Measurements from ENCODE around the gene TMEM164.
"Not testable (repeated sequence)": the region's sequence is repeated elsewhere in the genome, so short reads cannot be mapped to it uniquely, and the experiment has no call there.

TMEM164 gene

DNA sequence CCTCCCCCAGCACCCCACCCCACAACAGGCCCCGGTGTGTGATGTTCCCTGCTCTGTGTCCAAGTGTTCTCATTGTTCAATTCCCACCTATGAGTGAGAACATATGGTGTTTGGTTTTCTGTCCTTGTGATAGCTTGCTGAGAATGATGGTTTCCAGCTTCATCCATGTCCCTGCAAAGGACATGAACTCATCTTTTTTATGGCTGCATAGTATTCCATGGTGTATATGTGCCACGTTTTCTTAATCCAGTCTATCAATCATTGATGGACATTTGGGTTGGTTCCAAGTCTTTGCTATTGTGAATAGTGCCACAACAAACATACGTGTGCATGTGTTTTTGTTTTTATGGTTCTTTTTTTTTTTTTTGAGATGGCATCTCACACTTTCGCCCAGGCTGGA is 17.7 kb upstream of the TMEM164 start:
- not testable (repeated sequence) for H3K9me3 ChIP-seq (ENCODE audit: control insufficient read depth in 2 of 2, low read length in 2 of 2); H3K4me1 ChIP-seq (ENCODE audit: control insufficient read depth in 2 of 2, insufficient read depth in 2 of 2, low read length in 2 of 2); H3K9ac ChIP-seq (ENCODE audit: low read depth in 1 of 2, low read length in 2 of 2); H3K4me3 ChIP-seq (ENCODE audit: low read length in 2 of 2); H3K27ac ChIP-seq (ENCODE audit: low read depth in 2 of 2, low read length in 2 of 2); H3K27me3 ChIP-seq (ENCODE audit: control insufficient read depth in 2 of 2, insufficient read depth in 2 of 2, low read length in 2 of 2); H3K36me3 ChIP-seq (ENCODE audit: control insufficient read depth in 2 of 2, insufficient read depth in 2 of 2, low read length in 2 of 2)

DNA sequence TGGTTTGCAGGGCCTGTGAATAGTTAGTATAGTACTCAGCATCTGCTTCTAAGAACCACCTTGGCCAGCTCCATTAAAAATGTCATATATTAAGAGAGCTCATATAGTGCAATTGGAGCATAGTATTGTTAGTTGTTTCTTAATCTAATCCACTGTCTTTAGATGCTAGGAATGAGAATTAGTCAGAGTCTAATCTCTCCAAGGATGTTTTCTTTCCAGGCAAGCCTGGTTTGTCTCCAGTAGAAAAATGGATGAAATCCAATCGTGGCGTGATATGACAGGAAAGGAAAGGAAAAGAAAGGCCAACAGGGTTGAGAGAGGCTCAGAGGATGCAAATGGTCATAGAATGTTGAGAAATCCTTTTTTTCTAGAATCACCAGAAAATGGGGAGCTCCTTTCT is 15.0 kb upstream of the TMEM164 start:
- no peak overlapping the region for H3K4me3 ChIP-seq (ENCODE audit: low read length in 2 of 2)
- H3K27me3 ChIP-seq (ENCODE audit: control insufficient read depth in 2 of 2, insufficient read depth in 2 of 2, low read length in 2 of 2), result no peaks in the 10 kb centered on the region
- no peak overlapping the region for H3K27ac ChIP-seq (ENCODE audit: low read depth in 2 of 2, low read length in 2 of 2)
- no peaks in the 10 kb centered on the region for H3K4me1 ChIP-seq (ENCODE audit: control insufficient read depth in 2 of 2, insufficient read depth in 2 of 2, low read length in 2 of 2)
- H3K36me3 ChIP-seq (ENCODE audit: control insufficient read depth in 2 of 2, insufficient read depth in 2 of 2, low read length in 2 of 2), result no peaks in the 10 kb centered on the region
- no peaks in the 10 kb centered on the region for H3K9me3 ChIP-seq (ENCODE audit: control insufficient read depth in 2 of 2, low read length in 2 of 2)
- no peak overlapping the region for H3K9ac ChIP-seq (ENCODE audit: low read depth in 1 of 2, low read length in 2 of 2)

DNA sequence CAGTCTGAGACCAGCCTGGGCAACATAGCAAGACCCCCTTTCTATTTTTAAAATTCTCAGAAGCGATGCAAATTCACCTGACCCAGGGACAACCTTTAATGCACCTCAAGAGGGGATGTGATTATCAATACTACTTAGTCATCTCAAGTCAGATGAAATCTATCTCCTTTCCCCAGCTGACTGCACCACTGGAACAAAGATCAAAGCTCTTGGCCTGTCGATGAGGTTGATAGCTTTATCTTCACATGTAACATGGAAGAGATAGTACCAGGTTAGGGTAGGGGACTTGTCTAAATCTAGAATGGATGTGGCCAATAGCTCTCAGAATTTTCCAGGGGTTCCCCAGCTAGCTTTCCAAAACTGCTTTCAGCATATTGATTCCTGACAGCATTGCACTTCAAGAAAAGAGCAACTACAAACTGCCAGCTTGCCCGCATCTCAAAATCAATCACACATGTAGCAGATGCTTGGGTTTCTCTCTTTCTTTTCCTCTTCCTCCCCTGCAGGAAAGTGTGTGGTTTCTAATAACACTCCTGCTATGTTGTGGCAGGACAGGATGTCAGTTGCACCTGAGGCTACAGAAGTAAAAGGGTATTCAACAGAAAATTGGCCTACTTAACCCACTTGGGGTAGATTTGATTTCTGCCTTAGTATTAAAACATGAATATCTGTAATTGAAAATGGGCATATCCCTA is 12.2 kb upstream of the TMEM164 start:
- no peak overlapping the region for H3K27ac ChIP-seq (ENCODE audit: low read depth in 2 of 2, low read length in 2 of 2)

DNA sequence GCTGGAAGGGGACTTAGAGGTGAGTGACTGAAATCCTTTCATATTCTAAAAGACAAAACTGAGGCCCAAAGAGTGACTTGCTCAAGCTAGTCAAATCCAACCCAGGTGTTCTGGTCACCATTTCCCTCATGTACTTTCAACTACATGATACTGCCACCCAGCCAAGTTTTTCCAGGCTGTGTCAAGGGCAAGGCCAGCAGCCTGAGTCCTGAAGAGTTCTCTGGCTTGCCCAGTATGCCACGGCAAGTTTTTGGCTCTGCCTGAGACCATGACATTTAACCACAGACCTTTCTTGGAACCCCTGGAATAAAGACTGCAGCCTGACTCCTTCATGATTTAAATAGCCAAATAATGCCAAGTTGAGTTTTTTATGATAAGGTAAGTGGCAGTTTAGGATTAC is 10.7 kb upstream of the TMEM164 start:
- Histone ChIP-seq H3K36me3 (ENCODE audit: control insufficient read depth in 2 of 2, insufficient read depth in 2 of 2, low read length in 2 of 2) (no peaks in the 10 kb centered on the region), H3K4me3 (ENCODE audit: low read length in 2 of 2) (no peak overlapping the region), H3K9ac (ENCODE audit: low read depth in 1 of 2, low read length in 2 of 2) (no peak overlapping the region), H3K4me1 (ENCODE audit: control insufficient read depth in 2 of 2, insufficient read depth in 2 of 2, low read length in 2 of 2) (no peaks in the 10 kb centered on the region), H3K9me3 (ENCODE audit: control insufficient read depth in 2 of 2, low read length in 2 of 2) (no peaks in the 10 kb centered on the region), H3K27ac (ENCODE audit: low read depth in 2 of 2, low read length in 2 of 2) (no peak overlapping the region), H3K27me3 (ENCODE audit: control insufficient read depth in 2 of 2, insufficient read depth in 2 of 2, low read length in 2 of 2) (no peaks in the 10 kb centered on the region)

More for the DNA sequence above, 12.2 kb upstream of the TMEM164 start:
- no peaks in the 10 kb centered on the region for H3K36me3 ChIP-seq (ENCODE audit: control insufficient read depth in 2 of 2, insufficient read depth in 2 of 2, low read length in 2 of 2)
- H3K9me3 ChIP-seq (ENCODE audit: control insufficient read depth in 2 of 2, low read length in 2 of 2), result no peaks in the 10 kb centered on the region
- H3K4me1 ChIP-seq (ENCODE audit: control insufficient read depth in 2 of 2, insufficient read depth in 2 of 2, low read length in 2 of 2), result no peaks in the 10 kb centered on the region
- H3K4me3 ChIP-seq (ENCODE audit: low read length in 2 of 2), result no peak overlapping the region
- no peak overlapping the region for H3K9ac ChIP-seq (ENCODE audit: low read depth in 1 of 2, low read length in 2 of 2)
- H3K27me3 ChIP-seq (ENCODE audit: control insufficient read depth in 2 of 2, insufficient read depth in 2 of 2, low read length in 2 of 2), result no peaks in the 10 kb centered on the region

DNA sequence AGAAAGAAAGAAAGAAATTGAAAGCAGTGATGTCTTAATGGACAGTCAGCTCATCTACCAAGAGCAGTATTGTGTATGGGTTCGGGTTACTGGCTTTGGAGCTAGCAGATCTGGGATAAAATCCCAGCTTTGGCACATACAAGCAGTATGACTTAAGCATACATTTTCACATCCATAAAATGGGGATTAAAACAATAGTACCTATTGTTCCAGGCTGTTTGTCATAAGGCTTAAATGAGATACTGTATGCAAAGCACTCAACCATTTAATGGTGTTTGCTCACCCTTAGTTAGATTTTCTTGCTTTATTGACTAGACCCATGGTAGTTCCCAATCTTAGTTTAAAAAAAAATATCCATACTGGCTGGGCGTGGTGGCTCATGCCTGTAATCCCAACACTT is 7.8 kb upstream of the TMEM164 start:
- no peak overlapping the region for H3K4me3 ChIP-seq (ENCODE audit: low read length in 2 of 2)
- H3K36me3 ChIP-seq (ENCODE audit: control insufficient read depth in 2 of 2, insufficient read depth in 2 of 2, low read length in 2 of 2), result no peaks in the 10 kb centered on the region
- no peaks in the 10 kb centered on the region for H3K9me3 ChIP-seq (ENCODE audit: control insufficient read depth in 2 of 2, low read length in 2 of 2)
- no peak overlapping the region for H3K27ac ChIP-seq (ENCODE audit: low read depth in 2 of 2, low read length in 2 of 2)
- no peaks in the 10 kb centered on the region for H3K27me3 ChIP-seq (ENCODE audit: control insufficient read depth in 2 of 2, insufficient read depth in 2 of 2, low read length in 2 of 2)
- no peaks in the 10 kb centered on the region for H3K4me1 ChIP-seq (ENCODE audit: control insufficient read depth in 2 of 2, insufficient read depth in 2 of 2, low read length in 2 of 2)
- H3K9ac ChIP-seq (ENCODE audit: low read depth in 1 of 2, low read length in 2 of 2), result no peak overlapping the region

DNA sequence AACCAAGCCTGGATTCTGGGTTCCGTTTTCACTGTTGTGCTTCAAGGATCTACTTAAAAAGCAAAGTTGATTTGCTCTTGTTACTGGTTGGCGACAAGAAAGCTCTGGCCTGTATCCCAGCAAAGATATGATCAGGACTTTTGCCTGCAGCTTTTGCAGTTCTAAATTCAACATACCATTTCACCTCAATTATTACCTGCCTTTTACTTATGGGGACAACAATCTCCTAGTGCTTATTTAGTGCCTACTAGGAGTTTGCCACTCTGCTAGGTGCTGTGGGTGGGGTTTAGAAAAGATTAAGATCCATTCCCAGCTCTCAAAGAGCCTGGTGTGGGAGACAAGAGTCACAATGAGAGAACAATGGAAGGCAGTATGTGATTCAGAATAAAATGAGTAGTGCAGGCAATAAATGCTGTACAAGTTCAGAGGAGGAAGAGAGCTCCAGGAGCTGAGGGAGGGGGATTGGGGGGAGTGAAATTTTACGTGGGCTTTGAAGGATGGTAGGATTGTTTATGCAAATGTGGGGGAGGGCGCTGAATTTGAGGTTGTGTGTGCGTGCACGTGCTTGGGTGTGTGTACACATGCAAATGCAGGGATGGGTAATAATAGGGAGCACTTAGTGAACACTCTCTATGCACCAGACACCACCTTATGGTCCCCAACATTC is 5.0 kb upstream of the TMEM164 start:
- Histone ChIP-seq H3K9me3 (ENCODE audit: control insufficient read depth in 2 of 2, low read length in 2 of 2) (no peaks in the 10 kb centered on the region), H3K4me3 (ENCODE audit: low read length in 2 of 2) (no peak overlapping the region), H3K27ac (ENCODE audit: low read depth in 2 of 2, low read length in 2 of 2) (no peak overlapping the region), H3K4me1 (ENCODE audit: control insufficient read depth in 2 of 2, insufficient read depth in 2 of 2, low read length in 2 of 2) (peaks cover 2 to 3% of the 10 kb centered on the region in 2 donors), H3K9ac (ENCODE audit: low read depth in 1 of 2, low read length in 2 of 2) (no peak overlapping the region), H3K27me3 (ENCODE audit: control insufficient read depth in 2 of 2, insufficient read depth in 2 of 2, low read length in 2 of 2) (no peaks in the 10 kb centered on the region), H3K36me3 (ENCODE audit: control insufficient read depth in 2 of 2, insufficient read depth in 2 of 2, low read length in 2 of 2) (no peaks in the 10 kb centered on the region)

DNA sequence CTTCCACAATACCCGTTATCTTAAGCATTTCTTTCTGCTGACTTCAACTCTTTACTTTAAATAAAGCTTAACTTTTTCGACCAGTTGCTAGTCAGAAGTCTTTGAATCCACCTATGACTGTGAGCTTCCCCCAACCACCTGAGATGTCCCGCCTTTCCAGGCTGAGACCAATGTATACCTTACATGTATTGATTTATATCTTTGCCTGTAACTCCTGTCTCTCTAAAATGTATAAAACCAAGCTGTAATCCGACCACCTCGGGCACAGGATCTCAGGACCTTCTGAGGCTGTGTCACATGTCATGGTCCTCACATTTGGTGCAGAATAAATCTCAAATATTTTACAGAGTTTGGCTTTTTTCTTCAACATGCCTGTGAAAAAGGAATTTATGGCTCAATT is 2.9 kb upstream of the TMEM164 start:
- no peak overlapping the region for H3K4me3 ChIP-seq (ENCODE audit: low read length in 2 of 2)
- no peaks in the 10 kb centered on the region for H3K27me3 ChIP-seq (ENCODE audit: control insufficient read depth in 2 of 2, insufficient read depth in 2 of 2, low read length in 2 of 2)
- no peaks in the 10 kb centered on the region for H3K9me3 ChIP-seq (ENCODE audit: control insufficient read depth in 2 of 2, low read length in 2 of 2)
- H3K4me1 ChIP-seq (ENCODE audit: control insufficient read depth in 2 of 2, insufficient read depth in 2 of 2, low read length in 2 of 2), result peaks cover 9 to 18% of the 10 kb centered on the region in 2 donors
- H3K36me3 ChIP-seq (ENCODE audit: control insufficient read depth in 2 of 2, insufficient read depth in 2 of 2, low read length in 2 of 2), result no peaks in the 10 kb centered on the region
- H3K9ac ChIP-seq (ENCODE audit: low read depth in 1 of 2, low read length in 2 of 2), result no peak overlapping the region
- H3K27ac ChIP-seq (ENCODE audit: low read depth in 2 of 2, low read length in 2 of 2), result no peak overlapping the region

DNA sequence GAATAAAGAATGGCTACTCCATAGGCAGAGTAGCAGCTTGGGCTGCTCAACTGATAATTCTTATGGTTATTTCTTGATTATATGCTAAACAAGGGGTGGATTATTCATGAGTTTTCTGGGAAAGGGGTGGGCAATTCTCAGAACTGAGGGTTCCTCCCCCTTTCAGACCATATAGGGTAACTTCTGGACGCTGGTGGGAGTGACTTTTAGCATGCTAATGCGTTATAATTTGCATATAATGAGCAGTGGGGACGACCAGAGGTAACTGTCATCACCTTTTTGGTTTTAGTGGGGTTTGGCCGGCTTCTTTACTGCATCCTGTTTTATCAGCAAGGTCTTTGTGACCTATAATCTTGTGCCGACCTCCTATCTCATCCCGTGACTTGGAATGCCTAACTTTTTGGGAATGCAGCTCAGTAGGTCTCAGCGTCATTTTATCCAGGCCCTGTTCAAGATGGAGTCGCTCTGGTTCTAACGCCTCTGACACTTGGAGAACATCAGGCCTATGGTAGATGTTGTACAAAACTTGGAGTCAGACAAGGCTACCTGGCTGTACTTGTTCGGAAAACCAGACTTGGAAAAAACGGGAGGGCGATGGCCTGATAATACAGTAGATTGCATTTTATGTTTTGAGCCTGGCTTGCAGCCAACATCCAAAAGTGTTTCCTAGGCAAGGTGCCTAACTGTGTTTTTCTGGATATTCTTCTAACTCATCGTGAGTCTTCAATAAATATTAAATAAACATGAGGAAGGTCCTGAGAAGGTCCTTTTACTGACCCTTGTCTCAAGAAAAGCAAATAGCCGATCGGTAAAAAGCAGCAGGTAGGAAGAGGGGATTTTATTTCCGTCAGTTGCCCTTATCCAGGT is 1.8 kb upstream of the TMEM164 start:
- H3K4me1 ChIP-seq (ENCODE audit: control insufficient read depth in 2 of 2, insufficient read depth in 2 of 2, low read length in 2 of 2), result peaks cover 12 to 23% of the 10 kb centered on the region in 2 donors
- no peak overlapping the region for H3K9ac ChIP-seq (ENCODE audit: low read depth in 1 of 2, low read length in 2 of 2)
- H3K36me3 ChIP-seq (ENCODE audit: control insufficient read depth in 2 of 2, insufficient read depth in 2 of 2, low read length in 2 of 2), result no peaks in the 10 kb centered on the region
- H3K27me3 ChIP-seq (ENCODE audit: control insufficient read depth in 2 of 2, insufficient read depth in 2 of 2, low read length in 2 of 2), result peaks cover 0 to 2% of the 10 kb centered on the region in 2 donors
- no peaks in the 10 kb centered on the region for H3K9me3 ChIP-seq (ENCODE audit: control insufficient read depth in 2 of 2, low read length in 2 of 2)
- no peak overlapping the region for H3K27ac ChIP-seq (ENCODE audit: low read depth in 2 of 2, low read length in 2 of 2)
- H3K4me3 ChIP-seq (ENCODE audit: low read length in 2 of 2), result no peak overlapping the region

DNA sequence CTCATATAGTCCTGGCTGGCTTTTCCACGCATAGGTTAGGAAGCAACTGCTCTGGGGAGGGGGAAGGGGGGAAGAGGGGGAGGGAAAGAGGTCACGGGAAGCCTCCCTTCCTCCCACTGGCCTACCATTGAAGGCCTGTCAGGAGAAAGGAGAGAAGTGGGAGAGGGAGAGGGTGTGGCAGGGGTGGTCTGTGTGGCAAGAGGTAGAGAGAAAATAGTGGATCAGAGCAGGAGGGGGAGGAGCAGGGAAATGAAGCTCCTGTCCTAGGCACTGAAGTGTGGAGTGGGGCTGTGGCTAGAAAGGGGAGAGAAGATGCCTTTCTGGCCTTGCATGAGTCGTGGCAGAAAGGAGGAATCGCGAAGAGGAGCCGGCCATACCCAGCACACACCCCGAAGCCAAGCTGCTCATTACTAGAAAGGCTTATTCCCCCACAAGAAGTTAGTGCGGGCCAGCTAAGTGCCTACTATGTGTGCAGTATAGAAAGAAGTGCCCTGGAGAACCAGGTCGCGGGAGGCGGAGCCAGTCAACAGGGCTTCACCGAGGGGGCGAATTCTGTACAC is 1.1 kb upstream of the TMEM164 start:
- H3K9ac ChIP-seq (ENCODE audit: low read depth in 1 of 2, low read length in 2 of 2), result peak overlapping the region; percentile 3 to 71
- H3K9me3 ChIP-seq (ENCODE audit: control insufficient read depth in 2 of 2, low read length in 2 of 2), result no peaks in the 10 kb centered on the region
- no peaks in the 10 kb centered on the region for H3K36me3 ChIP-seq (ENCODE audit: control insufficient read depth in 2 of 2, insufficient read depth in 2 of 2, low read length in 2 of 2)
- peak overlapping the region; percentile 84 to 86 for H3K27ac ChIP-seq (ENCODE audit: low read depth in 2 of 2, low read length in 2 of 2)
- H3K27me3 ChIP-seq (ENCODE audit: control insufficient read depth in 2 of 2, insufficient read depth in 2 of 2, low read length in 2 of 2), result peaks cover 0 to 3% of the 10 kb centered on the region in 2 donors
- H3K4me1 ChIP-seq (ENCODE audit: control insufficient read depth in 2 of 2, insufficient read depth in 2 of 2, low read length in 2 of 2), result peaks cover 12 to 27% of the 10 kb centered on the region in 2 donors
- H3K4me3 ChIP-seq (ENCODE audit: low read length in 2 of 2), result peak overlapping the region; percentile 73 to 86
